Osteoblast (primary cell): Measurements from ENCODE around the gene ISOC2. TPM values are rescaled to one million over a fixed set of nuclear protein-coding genes. Genes with fewer than 3 reads are reported as not detected.

Experiments used
- DNase-seq: peaks from one replicate; pipeline ENCODE4 v3.0.0; 2011; ENCODE audit warnings: low spot score, mixed read lengths; ENCODE audit not compliant: insufficient read length; ENCODE audit errors: missing footprints
- H2AFZ ChIP-seq: 2 replicates; pipeline ENCODE4 v1.6.0; 2011; ENCODE audit warnings: mild to moderate bottlenecking, low read length
- H3K27ac ChIP-seq: 2 replicates; pipeline ENCODE4 v1.5.1; 2011; ENCODE audit warnings: mild to moderate bottlenecking, low read depth, low read length, moderate library complexity
- H3K27me3 ChIP-seq: 2 replicates; pipeline ENCODE4 v1.6.0; 2012; ENCODE audit warnings: mild to moderate bottlenecking, control low read depth, inconsistent platforms, low read length, moderate library complexity; ENCODE audit not compliant: insufficient read depth
- H3K36me3 ChIP-seq: 2 replicates; pipeline ENCODE4 v1.5.1; 2011; ENCODE audit warnings: mild to moderate bottlenecking, low read length, control low read depth, moderate library complexity; ENCODE audit not compliant: insufficient read depth
- H3K4me1 ChIP-seq: 2 replicates; pipeline ENCODE4 v1.5.1; 2011; ENCODE audit warnings: mild to moderate bottlenecking, low read length, control low read depth, moderate library complexity; ENCODE audit not compliant: insufficient read depth
- H3K4me2 ChIP-seq: 2 replicates; pipeline ENCODE4 v1.6.0; 2011; ENCODE audit warnings: mild to moderate bottlenecking, low read length; ENCODE audit not compliant: insufficient read depth
- H3K4me3 ChIP-seq: fragments of 200-600 bp; sonication (generic); 3 replicates; pipeline ENCODE4 v1.5.1; 2012; ENCODE audit warnings: mild to moderate bottlenecking, low read length, inconsistent platforms; ENCODE audit not compliant: insufficient read depth
- H3K79me2 ChIP-seq: 2 replicates; pipeline ENCODE4 v1.6.0; 2012; ENCODE audit warnings: mild to moderate bottlenecking, low read length, control low read depth, inconsistent platforms; ENCODE audit not compliant: insufficient read depth
- H3K9me3 ChIP-seq: 2 replicates; pipeline ENCODE4 v1.5.1; 2011; ENCODE audit warnings: low read depth, low read length, control low read depth
- H4K20me1 ChIP-seq: 2 replicates; pipeline ENCODE4 v1.6.0; 2012; ENCODE audit warnings: mild to moderate bottlenecking, low read length, control low read depth; ENCODE audit not compliant: insufficient read depth
- total RNA-seq: library from RNA; depleted of rRNA; stranded (reverse); fragments of >200 nt; gene quantifications from 2 replicates; pipeline ENCODE4 v1.2.3, GENCODE V29; 2012
- TF ChIP-seq, protein P1 (sequence below): IDR thresholded peaks from 2 replicates; pipeline ENCODE4 v1.5.1; 2011; ENCODE audit warnings: mild to moderate bottlenecking, low read depth, low read length, moderate library complexity; ENCODE audit errors: extremely low read depth

ISOC2 gene
- total RNA-seq, 1 donor = 65.1 TPM

DNA sequence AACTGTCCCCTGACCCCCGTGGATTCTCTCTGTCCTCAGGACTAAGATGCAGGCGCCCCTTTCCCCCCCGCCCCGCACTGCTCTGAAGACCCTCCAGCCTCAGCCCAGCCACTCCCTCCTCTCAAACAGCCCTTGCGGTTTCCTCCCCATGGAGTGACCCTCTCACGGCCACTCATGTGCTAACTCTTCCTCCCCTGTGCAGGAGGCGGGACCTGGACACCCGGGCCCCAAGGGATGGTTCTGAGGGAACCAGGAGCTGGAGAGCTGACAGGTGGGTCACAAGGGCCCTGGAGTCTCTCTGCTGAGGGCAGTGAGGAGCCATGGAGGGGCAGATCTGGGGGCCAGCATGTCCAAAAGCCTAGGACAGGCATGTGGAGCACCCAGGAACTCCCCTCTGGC, 1.9 kb downstream of the ISOC2 start:
- peak overlapping the region; percentile 96 for H3K4me2 ChIP-seq
- no peaks in the 10 kb centered on the region for H3K36me3 ChIP-seq
- peaks cover 17% of the 10 kb centered on the region for H3K4me1 ChIP-seq
- peaks cover 19% of the 10 kb centered on the region for H4K20me1 ChIP-seq
- H3K27me3 ChIP-seq = no peaks in the 10 kb centered on the region
- DNase-seq = no peak
- TF ChIP-seq, protein P1, sequence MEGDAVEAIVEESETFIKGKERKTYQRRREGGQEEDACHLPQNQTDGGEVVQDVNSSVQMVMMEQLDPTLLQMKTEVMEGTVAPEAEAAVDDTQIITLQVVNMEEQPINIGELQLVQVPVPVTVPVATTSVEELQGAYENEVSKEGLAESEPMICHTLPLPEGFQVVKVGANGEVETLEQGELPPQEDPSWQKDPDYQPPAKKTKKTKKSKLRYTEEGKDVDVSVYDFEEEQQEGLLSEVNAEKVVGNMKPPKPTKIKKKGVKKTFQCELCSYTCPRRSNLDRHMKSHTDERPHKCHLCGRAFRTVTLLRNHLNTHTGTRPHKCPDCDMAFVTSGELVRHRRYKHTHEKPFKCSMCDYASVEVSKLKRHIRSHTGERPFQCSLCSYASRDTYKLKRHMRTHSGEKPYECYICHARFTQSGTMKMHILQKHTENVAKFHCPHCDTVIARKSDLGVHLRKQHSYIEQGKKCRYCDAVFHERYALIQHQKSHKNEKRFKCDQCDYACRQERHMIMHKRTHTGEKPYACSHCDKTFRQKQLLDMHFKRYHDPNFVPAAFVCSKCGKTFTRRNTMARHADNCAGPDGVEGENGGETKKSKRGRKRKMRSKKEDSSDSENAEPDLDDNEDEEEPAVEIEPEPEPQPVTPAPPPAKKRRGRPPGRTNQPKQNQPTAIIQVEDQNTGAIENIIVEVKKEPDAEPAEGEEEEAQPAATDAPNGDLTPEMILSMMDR = no peak
- peaks cover 11% of the 10 kb centered on the region for H3K79me2 ChIP-seq
- peak overlapping the region; percentile 97 for H3K4me3 ChIP-seq
- no peak overlapping the region for H2AFZ ChIP-seq
- H3K9me3 ChIP-seq = no peaks in the 10 kb centered on the region
- H3K27ac ChIP-seq = no peak overlapping the region

DNA sequence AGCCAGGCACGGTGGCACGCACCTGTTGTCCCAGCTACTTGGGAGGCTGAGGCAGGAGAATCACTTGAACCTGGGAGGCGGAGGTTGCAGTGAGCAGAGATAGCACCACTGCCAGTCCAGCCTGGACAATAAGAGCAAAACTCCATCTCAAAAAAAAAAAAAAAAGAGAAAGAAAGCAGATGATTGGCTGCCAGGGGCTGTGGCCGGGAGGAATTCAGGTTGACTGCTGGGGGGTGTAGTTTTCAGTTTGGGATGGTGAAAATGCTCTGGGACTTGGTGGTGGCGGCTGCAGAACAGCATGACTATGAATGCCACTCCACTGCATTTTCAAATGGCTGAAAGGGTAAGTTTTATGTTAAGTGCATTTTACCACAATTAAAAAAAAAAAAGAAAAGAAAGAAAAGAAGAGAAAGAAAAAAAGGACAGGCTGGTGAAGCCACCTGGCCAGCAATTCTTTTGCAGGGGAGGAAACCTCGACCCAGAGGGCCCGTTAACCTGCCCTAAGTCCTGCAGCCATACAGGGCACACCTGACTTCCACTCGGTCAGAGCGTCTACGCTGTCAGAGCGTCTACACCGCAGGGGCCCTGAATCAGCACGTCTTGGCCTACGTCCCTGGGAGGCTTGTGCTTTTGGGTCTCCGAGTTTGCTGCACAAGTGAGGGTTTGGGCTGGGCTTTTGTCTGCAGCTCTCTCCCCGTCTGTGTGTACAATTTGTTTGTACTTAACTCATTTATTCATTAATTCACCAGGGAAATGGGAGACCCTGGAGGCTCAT, 3.6 kb downstream of the ISOC2 start:
- H3K79me2 ChIP-seq = peaks cover 11% of the 10 kb centered on the region
- no peak overlapping the region for H2AFZ ChIP-seq
- peaks cover 17% of the 10 kb centered on the region for H3K4me1 ChIP-seq
- no peak overlapping the region for H3K4me2 ChIP-seq
- H4K20me1 ChIP-seq = peaks cover 35% of the 10 kb centered on the region
- no peaks in the 10 kb centered on the region for H3K9me3 ChIP-seq
- H3K27me3 ChIP-seq = no peaks in the 10 kb centered on the region
- no peak overlapping the region for H3K27ac ChIP-seq
- H3K4me3 ChIP-seq = no peak overlapping the region
- no peaks in the 10 kb centered on the region for H3K36me3 ChIP-seq
- no peak for DNase-seq
- TF ChIP-seq, protein P1 = no peak

DNA sequence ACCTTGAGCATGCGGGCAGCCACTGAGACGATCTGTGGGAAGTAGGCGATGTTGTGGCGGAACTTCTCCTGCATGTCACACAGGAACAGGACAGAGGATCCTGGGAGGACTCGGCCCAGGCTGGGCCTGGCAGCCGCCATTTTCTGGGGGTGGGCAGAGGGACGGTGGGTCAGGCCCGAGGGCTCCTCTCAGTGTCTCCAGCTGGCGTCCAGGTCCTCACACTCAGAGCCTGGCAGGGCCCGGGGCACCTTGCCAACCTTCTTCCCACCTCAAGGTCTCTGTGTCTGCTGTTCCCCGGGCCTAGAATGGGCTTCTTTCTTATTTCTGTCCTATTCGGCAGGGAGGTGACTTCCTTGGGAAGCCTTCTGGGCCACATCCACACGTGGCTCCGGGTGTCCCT, 5.1 kb downstream of the ISOC2 start:
- H4K20me1 ChIP-seq = peaks cover 36% of the 10 kb centered on the region

DNA sequence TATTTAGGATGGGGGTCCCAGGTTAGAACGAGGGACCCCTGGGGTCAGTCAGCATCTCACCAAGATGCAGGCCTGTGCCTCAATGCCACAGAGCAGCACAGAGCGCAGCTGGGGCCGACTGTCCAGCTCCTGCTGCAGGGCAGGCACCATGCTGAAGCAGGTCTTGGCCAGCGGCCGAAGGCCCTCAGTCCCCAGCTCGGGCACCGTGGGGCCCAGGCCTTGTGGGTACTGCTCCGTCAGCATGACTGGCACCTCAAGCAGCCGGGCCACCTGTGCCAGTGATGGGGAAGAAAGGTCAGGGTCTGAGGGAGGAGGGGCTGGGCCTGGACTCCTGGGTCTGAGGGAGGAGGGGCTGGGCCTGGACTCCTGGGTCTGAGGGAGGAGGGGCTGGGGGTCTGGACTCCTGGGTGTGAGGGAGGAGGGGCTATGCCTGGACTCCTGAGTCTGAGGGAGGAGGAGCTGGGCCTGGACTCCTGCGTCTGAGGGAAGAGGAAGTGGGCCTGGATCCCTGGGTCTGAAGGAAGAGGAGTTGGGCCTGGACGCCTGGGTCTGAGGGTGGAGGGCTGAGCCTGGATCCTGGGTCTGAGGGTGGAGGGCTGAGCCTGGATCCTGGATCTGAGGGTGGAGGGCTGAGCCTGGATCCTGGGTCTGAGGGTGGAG, 5.7 kb downstream of the ISOC2 start:
- Histone ChIP-seq H4K20me1 (peaks cover 36% of the 10 kb centered on the region), H3K36me3 (no peaks in the 10 kb centered on the region), H2AFZ (no peak overlapping the region), H3K4me3 (no peak overlapping the region), H3K27ac (no peak overlapping the region), H3K27me3 (peaks cover 15% of the 10 kb centered on the region), H3K4me2 (no peak overlapping the region), H3K9me3 (no peaks in the 10 kb centered on the region), H3K4me1 (peaks cover 10% of the 10 kb centered on the region), H3K79me2 (peaks cover 7% of the 10 kb centered on the region)
- DNase-seq = no peak
- TF ChIP-seq, protein P1 = no peak

More for the DNA sequence above, 5.1 kb downstream of the ISOC2 start:
- DNase-seq = no peak
- TF ChIP-seq, protein P1 = no peak
- peaks cover 12% of the 10 kb centered on the region for H3K27me3 ChIP-seq
- peaks cover 10% of the 10 kb centered on the region for H3K79me2 ChIP-seq
- H3K9me3 ChIP-seq = no peaks in the 10 kb centered on the region
- H3K27ac ChIP-seq = no peak overlapping the region
- H3K4me2 ChIP-seq = no peak overlapping the region
- H2AFZ ChIP-seq = no peak overlapping the region
- peaks cover 12% of the 10 kb centered on the region for H3K4me1 ChIP-seq
- no peaks in the 10 kb centered on the region for H3K36me3 ChIP-seq
- H3K4me3 ChIP-seq = no peak overlapping the region
